ENCODE data around the gene AHNAK2.
"Not testable (repeated sequence)": the region's sequence is repeated elsewhere in the genome, so short reads cannot be mapped to it uniquely, and the experiment has no call there.

Gene AHNAK2

GRCh38 chr14:104927432-104927816, 50.8 kb downstream of the AHNAK2 start:
- no peak for DNase-seq (ENCODE audit: low read depth in 3 of 3)

DNA sequence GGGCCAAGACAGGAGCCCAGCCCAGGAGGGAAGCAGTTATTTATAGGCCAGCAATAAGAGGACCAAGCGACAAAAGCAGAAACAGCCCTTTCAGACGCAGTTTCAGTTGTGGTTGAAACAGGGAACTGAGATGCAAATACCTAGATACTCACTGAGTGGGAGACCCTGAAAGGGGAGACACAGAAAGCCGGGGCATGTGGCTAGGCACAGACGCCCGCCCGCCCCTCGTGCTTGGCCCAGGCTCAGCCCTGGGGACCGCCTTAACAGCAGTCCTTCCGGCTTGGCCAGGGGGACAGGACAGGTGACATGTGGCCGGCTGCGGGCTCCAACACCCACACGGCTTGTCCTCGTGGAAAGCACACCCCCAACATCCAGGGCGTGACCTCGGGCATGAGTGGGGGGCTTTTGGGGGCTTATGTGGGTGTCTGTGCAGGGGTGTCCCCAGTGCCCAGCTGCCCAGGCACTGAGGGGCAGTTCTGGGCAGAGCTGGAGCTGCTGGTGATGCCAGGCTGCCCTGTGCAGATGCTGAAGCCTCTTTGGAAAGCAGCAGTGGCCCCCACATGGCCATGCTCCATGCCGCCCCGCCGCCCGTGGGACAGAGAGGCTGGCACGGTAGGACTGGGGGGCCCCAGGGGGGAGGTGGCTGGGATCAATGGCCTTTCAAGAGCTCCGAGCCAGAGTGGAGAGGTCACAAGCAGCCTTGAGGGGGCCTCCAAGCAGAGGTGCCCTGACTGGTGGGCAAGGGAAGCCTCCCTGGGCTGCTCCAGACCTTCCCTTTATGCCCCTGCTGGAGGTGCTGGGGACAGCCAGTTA, 51.3 kb downstream of the AHNAK2 start:
- no peak for DNase-seq (ENCODE audit: low read depth in 3 of 3)

DNA sequence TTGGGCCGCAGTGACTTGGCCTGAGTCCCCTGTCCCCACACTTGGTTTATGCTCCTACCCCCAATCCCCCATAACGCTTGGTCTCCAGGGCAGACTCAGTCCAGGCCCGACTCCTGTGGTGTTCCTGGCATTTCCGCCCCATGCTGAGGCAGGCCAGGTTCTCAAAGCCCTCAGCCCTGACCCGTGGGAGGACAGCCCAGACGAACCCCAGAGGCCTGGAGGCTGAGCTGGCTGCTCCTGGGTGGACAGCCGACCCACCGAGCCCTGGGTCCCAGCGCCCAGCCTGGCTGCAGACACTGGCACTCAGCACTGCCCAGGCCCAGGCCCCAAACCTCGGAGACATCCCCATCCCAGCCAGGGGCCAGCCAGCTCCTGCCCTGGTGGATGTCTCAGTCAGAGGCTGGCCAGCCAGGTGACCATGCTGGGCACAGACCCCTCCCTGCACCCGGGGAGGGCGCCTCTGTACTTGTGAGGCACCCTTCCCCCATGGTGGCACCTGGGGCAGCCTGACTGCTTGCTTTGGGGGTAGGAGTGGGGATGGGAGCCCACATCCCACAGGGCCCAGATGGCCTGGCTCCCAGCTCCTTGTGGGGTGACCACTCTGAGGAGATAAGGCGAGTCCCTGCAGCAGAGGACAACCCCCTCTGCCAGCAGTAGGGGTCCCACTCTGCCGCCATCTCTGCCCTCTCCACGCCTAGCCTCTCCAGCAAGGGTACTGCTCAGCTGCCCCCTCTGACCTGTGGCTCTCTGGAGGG, 52.1 kb downstream of the AHNAK2 start:
- no peak for DNase-seq (ENCODE audit: low read depth in 3 of 3)

DNA sequence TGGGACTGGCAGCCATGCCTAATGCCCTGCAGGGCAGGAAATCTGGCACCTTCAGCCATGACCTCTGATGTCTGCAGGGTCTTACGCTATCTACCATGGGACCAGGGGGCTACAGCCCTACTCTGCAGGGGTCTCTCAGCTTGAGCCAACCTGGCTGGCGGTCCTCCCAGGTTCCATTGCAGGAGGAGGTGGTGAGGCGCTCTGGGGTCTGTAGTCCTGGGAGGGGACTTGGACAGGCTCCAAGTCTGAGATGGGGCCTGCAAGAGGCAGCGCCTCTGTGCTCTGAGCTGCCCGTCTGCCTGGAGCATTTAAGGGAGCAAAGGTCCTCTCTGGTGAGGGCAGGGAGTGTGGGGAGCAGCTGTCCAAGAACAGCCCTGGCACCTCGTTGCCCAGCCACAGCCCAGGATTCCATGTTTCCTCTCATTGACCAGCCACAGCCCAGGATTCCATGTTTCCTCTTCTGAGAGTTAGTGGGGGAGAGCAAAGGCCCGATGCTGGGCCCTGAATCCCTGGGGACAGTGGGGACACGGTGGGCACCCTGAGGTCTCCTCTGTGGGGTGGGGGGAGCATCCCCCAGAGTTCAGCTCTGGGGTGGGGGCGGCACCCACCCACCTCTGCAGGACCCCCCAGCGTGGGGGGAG, 52.8 kb downstream of the AHNAK2 start:
- no peak for DNase-seq (ENCODE audit: low read depth in 3 of 3)

GRCh38 chr14:104924421-104925213, 53.6 kb downstream of the AHNAK2 start, which contains the start of gene PLD4:
TSS of gene PLD4 (plus strand) at chr14:104924879. CDS start at chr14:104927141, 2,262 bp downstream.
- DNase-seq (ENCODE audit: low read depth in 3 of 3): no peak

GRCh38 chr14:104923640-104924420, 54.3 kb downstream of the AHNAK2 start:
- DNase-seq (ENCODE audit: low read depth in 3 of 3): no peak

GRCh38 chr14:104919993-104920315, 58.2 kb downstream of the AHNAK2 start:
- DNase-seq (ENCODE audit: low read depth in 3 of 3): no peak

DNA sequence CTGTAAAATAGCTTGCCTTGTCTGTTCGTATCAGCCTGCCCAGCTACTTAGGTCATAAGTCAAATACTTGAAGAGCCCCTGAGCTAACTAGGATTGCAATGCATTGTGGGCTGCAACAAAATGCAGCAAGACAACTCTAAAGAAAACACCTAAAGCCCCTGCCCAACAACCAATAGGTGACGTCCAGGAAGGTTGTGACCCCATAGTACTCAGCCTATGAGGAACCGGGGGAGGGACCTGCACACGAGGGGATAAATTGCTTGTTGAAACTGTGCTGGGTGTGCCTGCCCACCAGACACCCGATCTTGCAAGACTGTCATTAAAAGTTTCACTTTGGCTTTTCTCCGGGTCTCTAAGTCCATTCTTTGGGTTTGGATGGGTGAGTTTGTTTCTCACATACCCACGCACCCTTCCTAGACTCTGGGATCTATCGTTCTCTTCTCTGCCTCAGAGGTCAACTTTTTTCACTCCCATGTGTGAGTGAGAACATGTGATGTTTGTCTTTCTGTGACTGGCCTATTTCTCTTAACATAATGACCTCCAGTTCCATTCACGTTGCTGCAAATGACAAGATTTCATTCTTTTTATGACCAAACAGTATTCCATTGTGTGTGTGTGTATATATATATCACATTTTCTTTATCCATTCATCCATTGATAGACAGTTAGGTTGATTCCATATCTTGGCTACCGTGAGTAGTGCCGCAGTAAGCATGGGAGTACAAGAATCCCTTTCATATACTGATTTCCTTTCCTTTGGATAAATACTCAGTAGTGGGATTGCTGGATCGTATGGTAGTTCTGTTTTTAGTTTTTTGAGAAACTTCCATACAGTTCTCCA, 58.8 kb downstream of the AHNAK2 start:
- not testable (repeated sequence) for DNase-seq (ENCODE audit: low read depth in 3 of 3)

GRCh38 chr14:104917993-104918392, 60.2 kb downstream of the AHNAK2 start:
- DNase-seq (ENCODE audit: low read depth in 3 of 3): no peak

DNA sequence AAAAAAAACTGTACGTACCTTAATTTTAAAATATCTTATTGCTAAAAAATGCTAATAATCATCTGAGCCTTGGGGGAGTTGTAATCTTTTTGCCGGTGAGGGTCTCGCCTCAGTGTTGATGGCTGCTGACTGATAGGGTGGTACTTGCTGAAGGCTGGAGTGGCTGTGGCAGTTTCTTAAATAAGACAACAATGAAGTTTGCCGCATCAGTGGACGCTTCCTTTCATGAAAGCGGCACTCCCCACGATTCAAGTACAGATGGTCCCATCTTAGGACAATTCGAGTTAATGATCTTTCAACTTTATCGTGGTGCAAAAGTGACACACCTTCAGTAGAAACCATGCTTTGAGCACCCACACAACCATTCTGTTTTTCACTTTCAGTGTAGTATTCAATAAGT, 61.1 kb downstream of the AHNAK2 start:
- DNase-seq (ENCODE audit: low read depth in 3 of 3): no peak

- DNase-seq (ENCODE audit: low read depth in 3 of 3): no peak
Measured at GRCh38 chr14:104913435-104913834, 64.7 kb downstream of the AHNAK2 start.

DNA sequence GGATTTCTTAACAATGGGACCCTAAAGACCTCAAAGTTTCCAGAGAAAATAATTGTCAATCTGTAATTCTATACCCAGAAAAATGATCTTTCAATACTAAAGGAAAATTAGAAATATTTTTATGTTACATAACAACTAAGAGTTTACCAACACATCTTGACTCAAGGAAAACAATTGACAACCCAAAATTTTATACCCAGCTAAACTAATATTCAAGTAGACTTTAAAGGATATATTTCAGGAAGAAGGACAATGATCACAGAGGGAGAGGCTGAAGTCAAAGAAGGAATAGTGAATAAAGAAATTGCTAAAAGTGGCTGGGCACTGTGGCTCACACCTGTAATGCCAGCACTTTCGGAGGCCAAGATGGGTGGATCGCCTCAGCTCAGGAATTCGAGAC, 66.1 kb downstream of the AHNAK2 start:
- no peak for DNase-seq (ENCODE audit: low read depth in 3 of 3)

- DNase-seq (ENCODE audit: low read depth in 3 of 3): no peak
Measured at GRCh38 chr14:104908303-104908702, 69.9 kb downstream of the AHNAK2 start.

DNA sequence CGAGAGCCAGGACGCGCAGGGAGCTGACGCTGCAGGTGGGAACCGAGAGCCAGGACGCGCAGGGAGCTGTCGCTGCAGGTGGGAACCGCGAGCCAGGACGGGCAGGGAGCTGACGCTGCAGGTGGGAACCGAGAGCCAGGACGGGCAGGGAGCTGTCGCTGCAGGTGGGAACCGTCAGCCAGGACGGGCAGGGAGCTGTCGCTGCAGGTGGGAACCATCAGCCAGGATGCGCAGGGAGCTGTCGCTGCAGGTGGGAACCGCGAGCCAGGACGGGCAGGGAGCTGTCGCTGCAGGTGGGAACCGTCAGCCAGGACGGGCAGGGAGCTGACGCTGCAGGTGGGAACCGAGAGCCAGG, 72.6 kb downstream of the AHNAK2 start:
- DNase-seq (ENCODE audit: low read depth in 3 of 3): not testable (repeated sequence)

DNA sequence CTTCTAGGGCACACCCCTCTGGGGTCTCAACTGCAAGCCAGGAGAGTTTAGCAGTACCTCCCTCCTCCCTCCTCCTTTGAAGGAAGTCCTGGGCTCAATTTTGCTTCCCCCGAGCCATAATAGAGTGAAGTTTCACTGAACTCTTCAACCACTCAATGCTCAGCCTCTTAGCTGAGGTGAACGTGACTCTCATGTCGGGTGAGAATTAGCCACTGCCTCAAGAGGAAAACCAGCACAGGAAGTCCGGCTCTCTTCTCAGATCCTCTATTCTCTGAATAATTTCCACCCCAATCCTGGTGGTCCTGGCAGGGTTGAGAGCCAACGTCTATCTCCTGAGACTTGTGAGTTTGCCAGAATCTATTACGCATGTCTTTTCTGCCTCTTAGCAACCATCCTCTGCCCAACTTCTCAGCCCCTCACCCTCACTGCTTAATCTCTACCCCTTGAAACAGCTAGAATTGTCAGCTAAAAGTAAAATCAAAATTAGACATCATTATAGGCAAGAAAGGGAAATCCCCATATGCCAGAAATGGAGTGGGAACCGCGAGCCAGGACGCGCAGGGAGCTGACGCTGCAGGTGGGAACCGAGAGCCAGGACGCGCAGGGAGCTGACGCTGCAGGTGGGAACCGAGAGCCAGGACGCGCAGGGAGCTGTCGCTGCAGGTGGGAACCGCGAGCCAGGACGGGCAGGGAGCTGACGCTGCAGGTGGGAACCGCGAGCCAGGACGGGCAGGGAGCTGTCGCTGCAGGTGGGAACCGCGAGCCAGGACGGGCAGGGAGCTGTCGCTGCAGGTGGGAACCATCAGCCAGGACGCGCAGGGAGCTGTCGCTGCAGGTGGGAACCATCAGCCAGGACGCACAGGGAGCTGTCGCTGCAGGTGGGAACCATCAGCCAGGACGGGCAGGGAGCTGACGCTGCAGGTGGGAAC, 73.3 kb downstream of the AHNAK2 start:
- not testable (repeated sequence) for DNase-seq (ENCODE audit: low read depth in 3 of 3)

DNA sequence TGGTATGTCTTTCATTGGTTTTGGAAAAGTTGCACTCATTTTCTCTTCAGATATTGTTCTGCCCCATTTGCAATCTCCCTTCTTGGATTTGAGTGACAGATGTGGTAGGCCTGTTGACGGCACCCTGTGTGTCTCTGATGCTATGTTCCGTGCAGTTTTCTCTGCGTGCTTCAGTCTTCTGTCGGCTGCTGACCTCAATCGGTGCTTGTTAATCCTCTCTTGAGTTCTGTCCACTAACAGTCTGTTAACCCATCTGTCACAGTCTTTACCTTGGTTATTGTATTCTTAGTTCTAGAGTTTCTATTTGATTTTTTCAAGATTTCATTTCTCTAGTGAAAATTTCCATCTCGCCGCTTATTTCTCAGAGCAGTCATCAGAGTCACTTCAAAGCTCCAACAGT, 74.2 kb downstream of the AHNAK2 start:
- no peak for DNase-seq (ENCODE audit: low read depth in 3 of 3)

DNA sequence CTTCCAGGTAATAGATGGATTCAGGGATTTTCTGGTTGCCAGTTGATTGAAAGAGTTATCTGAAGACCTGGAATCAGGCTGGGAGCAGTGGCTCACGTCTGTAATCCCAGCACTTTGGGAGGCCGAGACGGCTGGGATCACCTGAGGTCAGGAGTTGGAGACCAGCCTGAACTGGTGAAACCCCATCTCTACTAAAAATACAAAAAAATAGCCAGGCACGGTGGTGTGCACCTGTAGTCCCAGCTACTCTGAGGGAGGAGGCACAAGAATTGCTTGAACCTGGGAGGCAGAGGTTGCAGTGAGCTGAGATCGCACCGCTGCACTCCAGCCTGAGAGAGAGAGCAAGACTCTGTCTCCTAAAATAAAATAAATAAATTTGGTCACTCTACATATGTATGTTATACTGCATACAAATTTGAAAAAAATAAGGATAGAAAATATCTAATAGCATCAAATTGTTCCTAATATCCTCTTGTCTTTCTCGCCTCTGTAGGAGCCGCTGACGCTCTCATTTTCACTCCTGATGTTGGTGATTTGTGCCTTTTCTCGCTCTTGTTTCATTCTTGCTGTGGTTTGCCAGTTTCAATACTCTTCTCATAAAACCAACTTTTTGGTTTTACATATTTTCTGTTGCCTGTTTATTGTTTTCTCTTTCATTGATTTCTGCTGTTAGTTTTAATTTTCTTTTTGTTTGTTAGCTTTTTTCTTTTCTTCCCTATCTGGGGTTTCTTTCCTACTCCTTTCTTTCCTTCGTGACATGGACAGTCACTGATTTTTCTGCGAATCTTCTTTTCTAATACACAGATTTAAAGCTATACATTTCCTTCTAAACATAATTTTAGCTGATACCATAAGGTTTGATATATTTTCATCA, 77.3 kb downstream of the AHNAK2 start:
- no peak for DNase-seq (ENCODE audit: low read depth in 3 of 3)

- no peak for DNase-seq (ENCODE audit: low read depth in 3 of 3)
Measured at GRCh38 chr14:104899781-104900180, 78.4 kb downstream of the AHNAK2 start.

Measured in stimulated activated CD4-positive, alpha-beta T cell treated with anti-CD3 and anti-CD28 coated beads, TNF-alpha, amount 100 ng/mL, for 24 hours (primary cell).